Measurements from ENCODE around the gene PLEKHA7. TPM values are rescaled to one million over a fixed set of nuclear protein-coding genes. Genes with fewer than 3 reads are reported as not detected.

Gene PLEKHA7
- total and polyA plus RNA-seq, 2 of the 13 experiments (the other 11 are each of a cell fraction or from before 2014, with no cell fraction given): 17.5 to 18.7 TPM

- TF ChIP-seq SNAI1 (CRISPR knock-in tag; IDR thresholded peaks at IDR 0.05; ENCODE audit: borderline replicate concordance): 0 out of 2 replicates have a peak, but pooled peaks have one; percentile 43
- no peak for TF ChIP-seq PRPF4 (IDR thresholded peaks at IDR 0.05; ENCODE audit: low read depth, low read length, poor library complexity, severe bottlenecking)
- no peak for TF ChIP-seq ZSCAN5A (CRISPR knock-in tag; IDR thresholded peaks at IDR 0.05; ENCODE audit: borderline replicate concordance)
- TF ChIP-seq KLF9 (CRISPR knock-in tag; IDR thresholded peaks at IDR 0.05; ENCODE audit: low read depth): no peak
- TF ChIP-seq SALL2 (CRISPR knock-in tag; IDR thresholded peaks at IDR 0.05): no peak
- TF ChIP-seq MLLT10 (CRISPR knock-in tag; IDR thresholded peaks at IDR 0.05): no peak
- no peak for TF ChIP-seq ZNF614 (CRISPR knock-in tag; IDR thresholded peaks at IDR 0.05; ENCODE audit: borderline replicate concordance)
- no peak for TF ChIP-seq ZBTB21 (CRISPR knock-in tag; IDR thresholded peaks at IDR 0.05)
- TF ChIP-seq ZMAT5 (CRISPR knock-in tag; IDR thresholded peaks at IDR 0.05; ENCODE audit: borderline replicate concordance, low read depth): no peak
- no peak for TF ChIP-seq ZNF609 (CRISPR knock-in tag; IDR thresholded peaks at IDR 0.05; ENCODE audit: borderline replicate concordance)
- TF ChIP-seq ZNF546 (CRISPR knock-in tag; conservative IDR thresholded peaks at IDR 0.05): no peak
- no peak for TF ChIP-seq MIER2 (CRISPR knock-in tag; IDR thresholded peaks at IDR 0.05)
- TF ChIP-seq CEBPB (IDR thresholded peaks at IDR 0.05; ENCODE audit: borderline replicate concordance, low read depth, low read length): no peak
- no peak for TF ChIP-seq ZNF672 (CRISPR knock-in tag; IDR thresholded peaks at IDR 0.05)
- TF ChIP-seq SIN3B (IDR thresholded peaks at IDR 0.05; ENCODE audit: low read length): no peak
- peak; percentile 72; the same call in 1 of the 2 replicates for TF ChIP-seq HOXA5 (CRISPR knock-in tag; IDR thresholded peaks at IDR 0.05)
- TF ChIP-seq ZXDC (CRISPR knock-in tag; IDR thresholded peaks at IDR 0.05): no peak
- TF ChIP-seq ZNF138 (CRISPR knock-in tag; IDR thresholded peaks at IDR 0.05; ENCODE audit: low read depth): no peak
- no peak for TF ChIP-seq HMG20B (CRISPR knock-in tag; conservative IDR thresholded peaks at IDR 0.05)
Observed at GRCh38 chr11:17013548-17014320, 480 bp downstream of the PLEKHA7 start (continued).
